Esophagus muscularis mucosa (tissue), 3 donors: ENCODE measurements around the gene MARCHF2.

ENCODE experiments used
- CTCF ChIP-seq, 3 experiments: fragments of 200-600 bp in 2 of 3; fragments of 450-650 bp in 1 of 3; sonication (generic) in 2 of 3; IDR thresholded peaks; one replicate each; pipeline ENCODE4 v1.5.1; 2017 to 2019; ENCODE audit warnings: antibody characterized with exemption in 3 of 3, mild to moderate bottlenecking in 2 of 3, moderate library complexity in 1 of 3
- POLR2A ChIP-seq: fragments of 450-650 bp; IDR thresholded peaks from one replicate; pipeline ENCODE4 v1.6.1; 2017; ENCODE audit warnings: antibody characterized with exemption, moderate library complexity, mild to moderate bottlenecking, low read depth

GRCh38 chr19:8370176-8371010, 42.7 kb upstream of the MARCHF2 start:
- TF ChIP-seq CTCF (IDR thresholded peaks at IDR 0.05) (no peak), POLR2A (no peak)
